AG08396 (cell line): ENCODE data around the gene TAF11L8.
"Not testable (repeated sequence)": the region's sequence is repeated elsewhere in the genome, so short reads cannot be mapped to it uniquely, and the experiment has no call there.

Experiments
- DNase-seq: peaks from one replicate; pipeline ENCODE4 v3.0.0; 2012; ENCODE audit warnings: low spot score, mixed read lengths

TAF11L8 gene

DNA sequence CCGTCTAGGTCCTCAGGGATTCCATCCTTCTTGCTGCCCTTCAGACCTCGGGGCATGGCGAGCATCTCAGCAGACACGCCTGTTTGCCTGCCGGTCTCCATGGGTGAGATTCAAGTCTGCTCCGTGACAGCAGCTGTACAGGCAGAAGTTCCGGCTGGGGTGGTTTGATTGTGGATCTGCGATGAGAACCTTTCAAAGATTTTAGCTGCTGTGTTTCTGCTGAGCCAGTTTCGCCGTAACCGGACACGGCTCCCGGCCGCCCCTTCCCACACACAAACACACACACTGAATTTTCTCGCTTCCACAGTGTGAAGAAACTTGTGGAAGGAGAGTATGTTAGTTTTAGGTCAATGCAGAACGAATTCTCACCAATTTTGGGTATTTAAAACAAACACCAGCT, at the start of gene TAF11L8:
Gene TAF11L8 (minus strand): TSS at position 101 of the 400 bp plus-strand sequence.
- DNase-seq = not testable (repeated sequence)

DNA sequence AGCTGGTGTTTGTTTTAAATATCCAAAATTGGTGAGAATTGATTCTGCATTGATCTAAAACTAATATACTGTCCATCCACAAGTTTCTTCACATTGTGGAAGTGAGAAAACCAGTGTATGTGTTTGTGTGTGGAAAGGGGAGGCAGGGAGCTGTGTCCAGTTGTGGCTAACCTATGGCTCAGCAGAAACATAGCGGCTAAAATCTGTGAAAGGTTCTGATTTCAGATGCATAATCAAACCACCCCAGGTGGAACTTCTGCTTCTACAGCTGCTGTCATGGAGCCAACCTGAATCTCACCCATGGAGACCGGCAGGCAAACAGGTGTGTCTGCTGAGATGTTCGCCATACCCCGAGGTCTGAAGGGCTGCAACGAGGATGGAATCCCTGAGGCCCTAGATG, 43.4 kb upstream of the TAF11L8 start, which contains the start of gene TAF11L14:
Gene TAF11L14 (plus strand): TSS at position 301 of the 400 bp plus-strand sequence.
- no peak for DNase-seq

DNA sequence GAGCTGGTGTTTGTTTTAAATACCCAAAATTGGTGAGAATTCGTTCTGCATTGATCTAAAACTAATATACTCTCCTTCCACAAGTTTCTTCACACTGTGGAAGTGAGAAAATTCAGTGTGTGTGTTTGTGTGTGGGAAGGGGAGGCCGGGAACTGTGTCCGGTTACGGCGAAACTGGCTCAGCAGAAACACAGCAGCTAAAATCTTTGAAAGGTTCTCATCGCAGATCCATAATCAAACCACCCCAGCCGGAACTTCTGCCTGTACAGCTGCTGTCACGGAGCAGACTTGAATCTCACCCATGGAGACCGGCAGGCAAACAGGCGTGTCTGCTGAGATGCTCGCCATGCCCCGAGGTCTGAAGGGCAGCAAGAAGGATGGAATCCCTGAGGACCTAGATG, 41.0 kb upstream of the TAF11L8 start, which contains the start of gene TAF11L13:
Gene TAF11L13 (plus strand): TSS at position 301 of the 400 bp plus-strand sequence.
- DNase-seq = not testable (repeated sequence)

DNA sequence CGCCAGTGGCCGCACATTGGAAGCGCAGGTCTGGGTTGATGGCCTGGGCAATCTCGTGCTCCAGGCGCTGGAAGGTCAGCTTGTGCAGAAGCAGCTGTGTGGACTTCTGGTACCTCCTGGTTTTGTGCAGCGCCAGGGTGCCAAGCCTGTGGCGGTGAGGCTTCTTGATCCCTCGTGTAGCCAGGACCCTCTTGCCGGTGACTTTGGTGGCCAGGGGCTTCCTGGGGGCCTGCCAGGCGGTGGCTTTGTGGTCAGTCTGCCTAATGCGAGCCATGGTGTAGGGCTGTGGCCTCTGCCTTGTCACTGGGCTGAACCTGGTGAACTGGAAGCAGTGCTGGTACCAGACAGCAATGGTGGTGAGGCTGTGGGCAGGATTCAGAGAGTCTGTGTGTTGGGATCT, 34.9 kb upstream of the TAF11L8 start:
- DNase-seq = no peak

DNA sequence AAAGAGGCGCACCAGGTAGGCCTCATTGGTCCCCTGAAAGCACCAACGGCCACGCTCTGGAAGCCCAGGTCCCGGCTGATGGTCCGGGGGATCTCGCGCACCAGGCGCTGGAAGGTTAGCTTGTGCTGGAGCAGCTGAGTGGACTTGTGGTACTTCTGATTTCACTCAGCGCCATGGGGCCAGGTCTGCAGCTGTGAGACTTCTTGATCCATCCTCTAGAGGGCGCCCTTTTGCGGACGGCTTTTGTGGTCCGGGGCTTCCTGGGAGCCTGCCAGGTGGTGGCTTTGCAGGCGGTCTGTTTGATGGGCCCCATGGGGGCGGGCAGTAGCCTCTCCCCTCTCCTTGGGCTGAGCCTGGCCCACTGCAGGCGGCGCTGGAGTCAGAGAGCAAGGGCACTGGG, 29.9 kb upstream of the TAF11L8 start:
- DNase-seq = no peak

DNA sequence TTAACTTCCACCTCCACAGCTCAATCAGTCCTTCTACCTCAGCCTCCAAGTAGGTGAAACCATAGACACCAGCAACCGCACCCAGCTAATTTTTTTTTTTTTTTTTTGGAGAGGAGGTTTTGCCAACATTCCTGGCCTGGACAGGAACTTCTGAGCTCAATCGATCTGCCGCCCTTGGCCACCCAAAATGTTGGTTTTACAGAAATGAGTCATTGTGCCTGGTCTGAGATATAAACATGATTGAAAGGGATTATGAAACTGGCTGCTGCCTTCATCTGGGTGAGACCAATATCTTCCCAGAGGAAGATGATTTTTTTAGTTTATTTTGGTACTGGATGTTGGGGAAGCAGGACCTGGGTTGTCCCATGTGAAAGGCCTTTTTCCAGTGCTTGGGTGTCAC, 28.6 kb upstream of the TAF11L8 start:
- DNase-seq = no peak

DNA sequence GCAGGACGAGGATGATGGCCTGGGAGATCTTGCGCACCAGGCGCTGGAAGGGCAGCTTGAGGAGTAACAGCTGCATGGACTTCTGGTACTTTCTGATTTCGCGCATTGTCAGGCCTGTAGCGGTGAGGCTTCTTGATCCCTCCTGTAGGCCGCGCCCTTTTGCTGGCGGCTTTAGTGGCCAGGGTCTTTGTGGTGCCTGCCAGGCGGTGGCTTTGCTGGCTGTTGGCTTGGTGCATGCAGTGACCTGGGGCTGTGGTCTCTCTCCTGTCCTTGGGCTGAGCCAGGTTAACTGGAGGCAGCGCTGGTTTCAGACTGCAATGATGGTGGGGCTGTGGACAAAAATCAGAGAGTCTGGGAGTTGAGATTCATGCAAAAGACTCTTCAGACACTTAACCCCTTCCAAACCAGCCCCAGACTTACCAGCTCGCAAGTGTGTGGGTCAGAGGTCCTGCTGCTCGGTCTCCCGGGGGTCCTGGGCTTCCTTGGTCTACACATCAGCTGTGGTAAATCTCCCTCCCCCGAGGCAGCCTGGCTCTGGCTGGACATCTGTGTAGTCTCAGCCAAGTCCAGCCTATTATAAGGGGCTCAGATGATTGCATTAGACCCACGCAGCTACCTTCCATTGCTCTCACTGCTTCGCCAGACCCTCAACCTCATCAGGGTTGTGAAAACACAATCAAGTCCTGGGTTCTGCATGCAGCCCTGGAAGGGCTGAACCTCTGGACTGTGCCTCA, 24.3 kb upstream of the TAF11L8 start:
- no peak for DNase-seq

DNA sequence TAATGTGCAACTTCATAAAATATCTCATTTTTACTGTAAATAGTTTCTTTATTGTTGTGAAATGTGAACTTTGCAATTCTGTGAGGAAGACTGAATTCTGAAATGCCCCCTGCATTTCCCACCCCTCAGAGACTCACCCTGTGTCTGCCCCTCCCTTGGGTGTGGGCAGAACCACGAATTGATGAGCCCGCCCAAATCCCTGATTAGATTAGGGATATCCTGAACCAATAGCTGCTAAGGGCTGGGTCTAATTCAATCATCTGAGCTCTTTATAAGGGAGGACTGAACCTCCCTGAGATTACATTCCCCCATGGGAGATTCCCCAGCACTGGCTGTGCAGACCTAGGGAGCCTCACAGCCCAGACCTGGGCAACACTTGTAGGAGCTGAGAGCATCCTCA, 19.3 kb upstream of the TAF11L8 start, which contains the start of gene TAF11L12:
Gene TAF11L12 (plus strand): TSS at position 301 of the 400 bp plus-strand sequence.
- not testable (repeated sequence) for DNase-seq

DNA sequence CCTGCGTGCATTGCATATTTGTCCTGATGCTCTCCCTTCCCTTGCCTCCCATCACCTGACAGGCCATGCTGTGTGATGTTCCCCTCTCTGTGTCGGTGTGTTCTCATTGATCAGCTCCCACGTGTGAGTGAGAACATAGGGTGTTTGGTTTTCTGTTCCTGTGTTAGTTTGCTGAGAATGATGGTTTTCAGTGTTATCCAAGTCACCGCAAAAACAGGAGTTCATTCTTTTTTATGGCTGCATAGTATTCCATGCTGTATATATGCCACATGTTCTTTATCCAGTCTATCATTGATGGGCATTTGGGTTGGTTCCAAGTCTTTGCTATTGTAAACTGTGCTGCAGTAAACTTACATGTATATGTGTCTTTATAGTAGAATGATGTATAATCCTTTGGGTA, 16.7 kb upstream of the TAF11L8 start:
- DNase-seq = not testable (repeated sequence)

DNA sequence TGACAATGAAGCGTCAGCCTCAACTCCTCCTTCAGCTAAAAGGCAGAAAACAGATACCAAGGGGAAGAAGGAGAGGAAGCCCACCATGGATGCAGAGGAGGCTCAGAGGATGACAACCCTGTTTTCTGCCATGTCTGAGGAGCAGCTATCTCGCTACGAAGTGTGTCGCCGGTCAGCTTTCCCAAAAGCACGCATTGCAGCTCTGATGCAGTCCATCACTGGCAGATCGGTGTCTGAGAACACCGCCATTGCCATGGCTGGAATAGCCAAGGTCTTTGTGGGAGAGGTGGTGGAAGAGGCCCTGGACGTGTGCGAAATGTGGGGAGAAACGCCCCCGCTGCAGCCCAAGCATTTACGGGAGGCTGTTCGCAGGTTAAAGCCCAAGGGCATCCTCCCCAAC, 14.2 kb upstream of the TAF11L8 start:
- DNase-seq = no peak

DNA sequence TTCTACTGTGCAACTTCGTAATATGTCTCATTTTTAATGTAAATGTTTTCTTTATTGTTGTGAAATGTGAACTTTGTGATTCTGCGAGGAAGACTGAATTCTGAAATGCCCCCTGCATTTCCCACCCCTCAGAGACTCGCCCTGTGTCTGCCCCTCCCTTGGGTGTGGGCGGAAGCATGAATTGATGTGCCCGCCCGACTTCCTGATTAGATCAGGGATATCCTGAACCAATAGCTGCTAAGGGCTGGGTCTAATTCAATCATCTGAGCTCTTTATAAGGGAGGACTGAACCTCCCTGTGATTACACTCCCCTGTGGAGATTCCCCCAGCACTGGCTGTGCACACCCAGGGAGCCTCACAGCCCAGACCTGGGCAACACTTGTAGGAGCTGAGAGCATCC, 13.1 kb upstream of the TAF11L8 start, which contains the start of gene TAF11L11:
Gene TAF11L11 (plus strand): TSS at position 304 of the 400 bp plus-strand sequence.
- not testable (repeated sequence) for DNase-seq

DNA sequence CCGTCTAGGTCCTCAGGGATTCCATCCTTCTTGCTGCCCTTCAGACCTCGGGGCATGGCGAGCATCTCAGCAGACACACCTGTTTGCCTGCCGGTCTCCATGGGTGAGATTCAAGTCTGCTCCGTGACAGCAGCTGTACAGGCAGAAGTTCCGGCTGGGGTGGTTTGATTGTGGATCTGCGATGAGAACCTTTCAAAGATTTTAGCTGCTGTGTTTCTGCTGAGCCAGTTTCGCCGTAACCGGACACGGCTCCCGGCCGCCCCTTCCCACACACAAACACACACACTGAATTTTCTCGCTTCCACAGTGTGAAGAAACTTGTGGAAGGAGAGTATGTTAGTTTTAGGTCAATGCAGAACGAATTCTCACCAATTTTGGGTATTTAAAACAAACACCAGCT, 7.0 kb upstream of the TAF11L8 start, which contains the start of gene TAF11L10:
Gene TAF11L10 (minus strand): TSS at position 101 of the 400 bp plus-strand sequence.
- DNase-seq = not testable (repeated sequence)

DNA sequence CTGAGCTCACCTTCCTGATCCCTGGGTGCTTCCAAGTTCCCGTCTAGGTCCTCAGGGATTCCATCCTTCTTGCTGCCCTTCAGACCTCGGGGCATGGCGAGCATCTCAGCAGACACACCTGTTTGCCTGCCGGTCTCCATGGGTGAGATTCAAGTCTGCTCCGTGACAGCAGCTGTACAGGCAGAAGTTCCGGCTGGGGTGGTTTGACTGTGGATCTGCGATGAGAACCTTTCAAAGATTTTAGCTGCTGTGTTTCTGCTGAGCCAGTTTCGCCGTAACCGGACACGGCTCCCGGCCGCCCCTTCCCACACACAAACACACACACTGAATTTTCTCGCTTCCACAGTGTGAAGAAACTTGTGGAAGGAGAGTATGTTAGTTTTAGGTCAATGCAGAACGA, 3.5 kb upstream of the TAF11L8 start, which contains the start of gene TAF11L9:
Gene TAF11L9 (minus strand): TSS at position 140 of the 400 bp plus-strand sequence.
- DNase-seq = not testable (repeated sequence)

DNA sequence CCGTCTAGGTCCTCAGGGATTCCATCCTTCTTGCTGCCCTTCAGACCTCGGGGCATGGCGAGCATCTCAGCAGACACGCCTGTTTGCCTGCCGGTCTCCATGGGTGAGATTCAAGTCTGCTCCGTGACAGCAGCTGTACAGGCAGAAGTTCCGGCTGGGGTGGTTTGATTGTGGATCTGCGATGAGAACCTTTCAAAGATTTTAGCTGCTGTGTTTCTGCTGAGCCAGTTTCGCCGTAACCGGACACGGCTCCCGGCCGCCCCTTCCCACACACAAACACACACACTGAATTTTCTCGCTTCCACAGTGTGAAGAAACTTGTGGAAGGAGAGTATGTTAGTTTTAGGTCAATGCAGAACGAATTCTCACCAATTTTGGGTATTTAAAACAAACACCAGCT, 5.1 kb downstream of the TAF11L8 start, which contains the start of gene TAF11L7:
Gene TAF11L7 (minus strand): TSS at position 101 of the 400 bp plus-strand sequence.
- not testable (repeated sequence) for DNase-seq
